ENCODE data around the gene UCP3.
"Not testable (repeated sequence)": the region's sequence is repeated elsewhere in the genome, so short reads cannot be mapped to it uniquely, and the experiment has no call there.

- TF ChIP-seq, protein P1, sequence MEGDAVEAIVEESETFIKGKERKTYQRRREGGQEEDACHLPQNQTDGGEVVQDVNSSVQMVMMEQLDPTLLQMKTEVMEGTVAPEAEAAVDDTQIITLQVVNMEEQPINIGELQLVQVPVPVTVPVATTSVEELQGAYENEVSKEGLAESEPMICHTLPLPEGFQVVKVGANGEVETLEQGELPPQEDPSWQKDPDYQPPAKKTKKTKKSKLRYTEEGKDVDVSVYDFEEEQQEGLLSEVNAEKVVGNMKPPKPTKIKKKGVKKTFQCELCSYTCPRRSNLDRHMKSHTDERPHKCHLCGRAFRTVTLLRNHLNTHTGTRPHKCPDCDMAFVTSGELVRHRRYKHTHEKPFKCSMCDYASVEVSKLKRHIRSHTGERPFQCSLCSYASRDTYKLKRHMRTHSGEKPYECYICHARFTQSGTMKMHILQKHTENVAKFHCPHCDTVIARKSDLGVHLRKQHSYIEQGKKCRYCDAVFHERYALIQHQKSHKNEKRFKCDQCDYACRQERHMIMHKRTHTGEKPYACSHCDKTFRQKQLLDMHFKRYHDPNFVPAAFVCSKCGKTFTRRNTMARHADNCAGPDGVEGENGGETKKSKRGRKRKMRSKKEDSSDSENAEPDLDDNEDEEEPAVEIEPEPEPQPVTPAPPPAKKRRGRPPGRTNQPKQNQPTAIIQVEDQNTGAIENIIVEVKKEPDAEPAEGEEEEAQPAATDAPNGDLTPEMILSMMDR (IDR thresholded peaks at IDR 0.05), result not testable (repeated sequence)
- not testable (repeated sequence) for TF ChIP-seq EZH2 (IDR thresholded peaks at IDR 0.05; ENCODE audit: borderline replicate concordance, insufficient read depth, low read depth, low read length, poor library complexity, severe bottlenecking)
These were observed 23.2 kb downstream of the UCP3 start for GRCh38 chr11:73985661-73986060.

Measured in B cell (primary cell).